Fibroblast of lung (primary cell): ENCODE measurements around the gene ROM1. TPM values are rescaled to one million over a fixed set of nuclear protein-coding genes. Genes with fewer than 3 reads are reported as not detected.

Source experiments
- DNase-seq, 2 donors: peaks; one replicate each; pipeline versions ENCODE4 v3.0.0 to v3.0.0-alpha.2; 2010; ENCODE audit warnings: low read depth in 2 of 2
- H2AFZ ChIP-seq: 2 replicates; pipeline ENCODE4 v1.5.1; 2012; ENCODE audit warnings: low read length, control low read depth, inconsistent platforms
- H3K27ac ChIP-seq: 2 replicates; pipeline ENCODE4 v1.5.1; 2011; ENCODE audit warnings: low read length, control low read depth; ENCODE audit not compliant: insufficient read depth
- H3K27me3 ChIP-seq: 2 replicates; pipeline ENCODE4 v1.5.1; 2011; ENCODE audit warnings: mild to moderate bottlenecking, low read length; ENCODE audit not compliant: control insufficient read depth, insufficient read depth
- H3K36me3 ChIP-seq: 2 replicates; pipeline ENCODE4 v1.5.1; 2011; ENCODE audit warnings: low read length; ENCODE audit not compliant: control insufficient read depth, insufficient read depth
- H3K4me1 ChIP-seq: 2 replicates; pipeline ENCODE4 v1.5.1; 2011; ENCODE audit warnings: low read length; ENCODE audit not compliant: control insufficient read depth, insufficient read depth; ENCODE audit errors: extremely low read depth
- H3K4me2 ChIP-seq: 2 replicates; pipeline ENCODE4 v1.5.1; 2011; ENCODE audit warnings: low read length, control low read depth; ENCODE audit not compliant: insufficient read depth; ENCODE audit errors: extremely low read depth
- H3K4me3 ChIP-seq, 4 experiments: fragments of 200-600 bp in 1 of 4; sonication (generic) in 1 of 4; replicated peaks in 1 of 4; 2 replicates each; pipeline ENCODE4 v1.5.1; 2011 to 2016; ENCODE audit warnings: low read length in 4 of 4, low read depth in 3 of 4, mild to moderate bottlenecking in 3 of 4, control low read depth in 2 of 4, inconsistent platforms in 1 of 4, mixed read lengths in 1 of 4; ENCODE audit not compliant: insufficient read depth in 1 of 4; ENCODE audit errors: control extremely low read depth in 1 of 4
- H3K79me2 ChIP-seq: 2 replicates; pipeline ENCODE4 v1.5.1; 2012; ENCODE audit warnings: mild to moderate bottlenecking, low read length, inconsistent platforms; ENCODE audit not compliant: control insufficient read depth, insufficient read depth
- H3K9ac ChIP-seq: 2 replicates; pipeline ENCODE4 v1.5.1; 2011; ENCODE audit warnings: mild to moderate bottlenecking, low read length, control low read depth; ENCODE audit not compliant: insufficient read depth
- H3K9me3 ChIP-seq: 2 replicates; pipeline ENCODE4 v1.5.1; 2012; ENCODE audit warnings: low read depth, low read length; ENCODE audit not compliant: control insufficient read depth, insufficient read depth
- H4K20me1 ChIP-seq: 2 replicates; pipeline ENCODE4 v1.5.1; 2011; ENCODE audit warnings: low read length; ENCODE audit not compliant: control insufficient read depth, insufficient read depth; ENCODE audit errors: extremely low read depth
- CTCF ChIP-seq, 2 donors: IDR thresholded peaks in 1 of 2; conservative IDR thresholded peaks in 1 of 2; 1 replicate in 1 of 2; 2 replicates in 1 of 2; pipeline ENCODE4 v1.5.1; 2011 to 2012; ENCODE audit warnings: low read length in 2 of 2, control low read depth in 1 of 2, inconsistent platforms in 1 of 2, low read depth in 1 of 2, mild to moderate bottlenecking in 1 of 2
- EZH2 ChIP-seq: IDR thresholded peaks from 2 replicates; pipeline ENCODE4 v1.5.1; 2012; ENCODE audit warnings: low read length, control low read depth, mild to moderate bottlenecking; ENCODE audit errors: missing control alignments
- polyA plus RNA-seq, 2 donors: library from polyadenylated mRNA; depleted of rRNA in 1 of 2; stranded (reverse) in 1 of 2; unstranded in 1 of 2; fragments of >200 nt; gene quantifications; 2 replicates each; pipeline ENCODE4 v1.2.1, GENCODE V29; 2011 to 2012; ENCODE audit warnings: missing spikeins in 1 of 2
- total RNA-seq: library from RNA; depleted of rRNA; stranded (reverse); fragments of >200 nt; gene quantifications from 2 replicates; pipeline ENCODE4 v1.2.1, GENCODE V29; 2014

Gene ROM1
- total and polyA plus RNA-seq, 2 donors (not counting 1 experiment from before 2014, with no cell fraction given): 1.7 to 9.9 TPM

DNA sequence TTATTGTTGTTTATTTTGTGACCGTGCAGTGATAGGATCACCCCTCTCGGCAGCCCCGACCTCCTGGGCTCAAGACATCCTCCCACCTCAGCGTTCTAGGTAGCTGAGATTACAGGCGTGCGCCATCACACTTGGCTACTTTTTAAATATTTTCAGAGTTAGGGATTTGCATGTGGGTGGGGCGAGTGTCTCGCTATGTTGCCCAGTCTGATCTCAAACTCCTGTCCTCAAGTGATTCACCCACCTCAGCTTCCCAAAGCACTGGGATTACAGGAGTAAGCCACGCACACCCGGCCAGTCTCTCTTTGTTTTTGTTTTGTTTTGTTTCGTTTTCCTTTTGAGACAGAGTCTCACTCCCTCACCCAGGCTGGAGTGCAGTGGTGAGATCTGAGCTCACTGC lies 41.2 kb downstream of the ROM1 start:
- H3K9ac ChIP-seq: no peak overlapping the region
- H3K4me1 ChIP-seq: no peaks in the 10 kb centered on the region
- no peak for DNase-seq
- no peak overlapping the region for H2AFZ ChIP-seq
- H3K4me2 ChIP-seq: no peak overlapping the region
- peaks cover 24% of the 10 kb centered on the region for H3K79me2 ChIP-seq
- H3K36me3 ChIP-seq: peaks cover 4% of the 10 kb centered on the region
- H4K20me1 ChIP-seq: no peaks in the 10 kb centered on the region
- no peaks in the 10 kb centered on the region for H3K9me3 ChIP-seq
- no peak overlapping the region for H3K4me3 ChIP-seq
- H3K27me3 ChIP-seq: no peaks in the 10 kb centered on the region
- no peak overlapping the region for H3K27ac ChIP-seq
- no peak for TF ChIP-seq EZH2
- TF ChIP-seq CTCF (conservative IDR thresholded peaks at IDR 0.05 in 1 of 2, IDR thresholded peaks at IDR 0.05 in 1 of 2; ENCODE audit: low read depth in 1 of 2, low read length in 2 of 2): no peak

- DNase-seq: peak in 1 of 2 donors; percentile 46
- H3K4me3 ChIP-seq: no peak overlapping the region
- no peak overlapping the region for H3K9ac ChIP-seq
Observed at GRCh38 chr11:62656796-62657429, 43.9 kb downstream of the ROM1 start.

More at GRCh38 chr11:62656796-62657429, 43.9 kb downstream of the ROM1 start:
- Histone ChIP-seq H3K27me3 (no peaks in the 10 kb centered on the region), H3K27ac (no peak overlapping the region), H3K36me3 (no peaks in the 10 kb centered on the region), H3K4me2 (no peak overlapping the region), H4K20me1 (no peaks in the 10 kb centered on the region), H3K9me3 (no peaks in the 10 kb centered on the region), H3K4me1 (no peaks in the 10 kb centered on the region), H2AFZ (no peak overlapping the region), H3K79me2 (peaks cover 11% of the 10 kb centered on the region)
- TF ChIP-seq EZH2 (no peak), CTCF (conservative IDR thresholded peaks at IDR 0.05 in 1 of 2, IDR thresholded peaks at IDR 0.05 in 1 of 2; ENCODE audit: low read depth in 1 of 2, low read length in 2 of 2) (no peak)
